Stimulated activated CD8-positive, alpha-beta memory T cell treated with anti-CD3 and anti-CD28 coated beads, Interleukin-15, amount 100 ng/mL, for 1 hour (primary cell): ENCODE data around the gene SUPT3H.
"Not testable (repeated sequence)": the region's sequence is repeated elsewhere in the genome, so short reads cannot be mapped to it uniquely, and the experiment has no call there.

Source experiments
- DNase-seq: peaks from one replicate; pipeline ENCODE4 v3.0.0-alpha.2; 2020; ENCODE audit warnings: low read depth

The SUPT3H gene

DNA sequence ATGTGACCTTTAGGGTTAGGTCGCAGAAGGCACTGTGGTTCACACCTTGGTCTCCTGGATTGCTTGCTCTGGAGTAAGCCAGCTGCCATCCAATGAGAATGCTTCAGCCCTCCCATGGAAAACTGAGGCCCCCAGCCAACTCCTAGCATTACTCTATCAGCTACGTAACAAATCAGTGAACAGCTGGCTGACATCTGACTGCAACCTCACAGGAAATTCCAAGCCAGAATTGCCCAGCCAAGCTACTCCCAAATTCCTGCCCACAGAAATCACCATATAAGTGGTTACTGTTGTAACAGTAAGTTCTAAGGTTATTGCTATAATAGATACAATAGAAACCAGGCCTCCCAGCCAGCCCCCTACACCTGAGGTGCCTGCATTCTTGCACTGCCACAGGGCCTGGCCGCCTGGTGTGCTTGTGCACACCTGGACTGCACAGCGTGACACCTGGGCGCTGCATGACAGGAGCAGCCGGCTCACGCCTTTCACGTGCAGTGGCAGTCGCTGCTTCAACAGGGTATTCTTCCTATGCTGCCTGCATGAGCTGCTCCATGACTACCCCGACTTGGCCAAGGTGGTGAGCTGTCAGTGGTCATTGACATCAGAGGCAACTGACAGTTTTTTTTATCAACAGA is 479.3 kb downstream of the SUPT3H start:
- no peak for DNase-seq

DNA sequence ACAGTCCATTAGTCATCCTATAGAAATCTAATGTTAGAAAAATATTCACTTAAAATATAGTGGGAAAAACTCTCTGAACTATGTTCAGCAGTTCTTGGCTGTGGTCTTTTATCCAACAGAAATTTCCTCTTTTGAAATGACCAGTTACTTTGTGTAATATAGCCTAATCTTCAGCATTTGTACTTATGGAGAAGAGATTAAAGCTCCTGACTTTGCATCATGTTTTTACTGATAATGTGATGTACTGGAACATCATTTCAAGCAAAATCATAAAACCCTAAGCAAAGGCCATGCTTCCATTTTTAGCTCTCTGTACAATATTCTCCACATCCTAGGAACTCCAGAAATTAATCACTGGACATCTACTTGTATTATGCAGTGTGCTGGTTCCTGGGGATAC is 480.4 kb downstream of the SUPT3H start:
- no peak for DNase-seq

- no peak for DNase-seq
Measured at GRCh38 chr6:44896701-44897100, 481.0 kb downstream of the SUPT3H start.

DNA sequence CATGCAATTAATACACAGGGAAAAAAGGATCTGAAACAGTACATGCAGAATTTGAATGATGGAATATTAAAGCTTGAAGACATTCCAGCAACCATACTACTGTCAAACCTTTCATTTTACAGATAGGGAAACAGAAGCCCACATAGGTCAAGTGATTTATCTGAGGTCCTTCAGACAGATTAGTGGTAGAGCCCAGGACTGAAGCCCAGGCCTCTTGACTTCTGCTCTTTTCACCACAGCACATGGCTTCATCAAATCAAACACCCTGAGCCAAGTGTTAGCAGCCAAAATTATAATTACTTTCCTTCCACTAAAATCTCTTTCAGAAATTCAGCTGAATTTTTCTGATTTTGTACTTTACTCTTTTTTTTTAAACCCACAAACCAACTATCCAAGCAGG is 485.2 kb downstream of the SUPT3H start:
- DNase-seq: no peak

- not testable (repeated sequence) for DNase-seq
Measured at GRCh38 chr6:44879071-44879470, 498.7 kb downstream of the SUPT3H start.

DNA sequence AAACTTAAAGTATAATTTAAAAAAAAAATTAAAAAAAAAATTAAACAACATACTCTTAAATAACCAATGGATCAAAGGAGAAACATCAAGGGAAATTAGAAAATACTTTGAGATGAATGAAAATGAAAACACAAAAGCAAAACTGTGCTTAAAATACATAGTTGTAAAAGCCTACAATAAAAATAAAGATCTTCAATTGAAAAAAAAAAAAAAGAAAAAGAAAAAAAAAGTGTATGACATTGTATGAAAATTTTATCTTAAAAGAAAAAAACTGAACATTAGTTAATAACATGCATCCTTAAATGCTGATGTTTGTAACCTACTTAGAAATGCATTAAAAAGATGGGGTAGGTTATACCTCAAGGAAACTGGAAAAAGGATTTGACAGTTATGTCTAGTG is 501.1 kb downstream of the SUPT3H start:
- DNase-seq: not testable (repeated sequence)

DNA sequence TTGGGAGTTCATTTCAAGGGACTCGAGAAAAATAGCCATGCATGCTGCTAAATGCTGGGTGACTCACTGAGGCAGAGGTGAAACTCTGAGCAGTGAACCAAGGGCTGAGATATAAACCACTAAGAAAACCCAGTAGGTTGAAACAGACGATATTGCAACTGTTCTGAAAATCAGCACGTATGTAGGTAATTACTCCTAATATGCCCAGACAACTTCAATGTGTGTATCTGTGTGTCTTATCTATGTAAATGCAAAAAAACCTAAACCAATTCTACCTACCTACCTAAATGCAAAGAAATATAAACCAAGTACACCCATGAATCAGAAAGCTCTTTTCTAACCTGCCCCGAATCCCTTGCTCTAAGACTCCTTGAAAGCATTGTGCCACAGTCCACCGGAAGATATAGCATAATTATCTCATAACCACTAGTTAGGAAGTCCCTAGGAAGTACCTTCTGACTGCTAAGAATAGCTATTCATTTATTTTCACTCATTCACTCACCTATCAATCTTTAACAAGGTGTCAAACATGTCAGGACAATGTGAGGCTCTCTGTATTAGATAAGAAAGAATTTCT is 508.3 kb downstream of the SUPT3H start:
- DNase-seq: no peak

GRCh38 chr6:44868910-44869309 is 508.8 kb downstream of the SUPT3H start:
- no peak for DNase-seq

DNA sequence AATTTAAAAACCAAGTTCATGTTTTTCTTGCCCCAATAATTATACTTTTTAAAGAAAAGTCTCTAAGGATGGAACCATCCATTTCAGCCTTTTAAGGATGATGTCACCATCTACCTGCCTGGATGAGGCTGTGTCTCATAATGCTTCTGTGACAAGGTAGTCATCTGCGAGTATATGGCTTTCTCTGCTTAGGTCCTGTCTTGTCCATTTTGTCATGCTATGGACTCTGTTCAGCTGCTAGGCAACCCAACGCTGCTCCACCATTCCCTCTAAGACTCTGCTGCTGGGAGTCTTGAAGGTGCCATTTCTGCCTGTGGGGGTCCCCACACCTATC is 509.4 kb downstream of the SUPT3H start:
- no peak for DNase-seq

GRCh38 chr6:44867571-44868334 is 510.0 kb downstream of the SUPT3H start:
- no peak for DNase-seq

DNA sequence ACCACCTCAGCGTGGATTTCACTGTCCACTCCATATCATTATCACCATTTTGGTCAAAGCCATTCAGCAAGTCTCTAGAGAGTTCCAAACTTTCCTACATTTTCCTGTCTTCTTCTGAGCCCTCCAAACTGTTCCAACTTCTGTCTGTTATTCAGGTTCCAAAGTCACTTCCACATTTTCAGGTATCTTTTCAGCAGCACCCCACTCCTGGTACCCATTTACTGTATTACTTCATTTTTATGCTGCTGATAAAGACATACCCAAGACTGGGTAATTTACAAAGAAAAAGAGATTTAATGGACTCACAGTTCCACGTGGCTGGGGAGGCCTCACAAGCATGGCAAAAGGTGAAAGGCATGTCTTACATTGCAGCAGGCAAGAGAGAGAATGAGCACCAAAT is 512.5 kb downstream of the SUPT3H start:
- not testable (repeated sequence) for DNase-seq

DNA sequence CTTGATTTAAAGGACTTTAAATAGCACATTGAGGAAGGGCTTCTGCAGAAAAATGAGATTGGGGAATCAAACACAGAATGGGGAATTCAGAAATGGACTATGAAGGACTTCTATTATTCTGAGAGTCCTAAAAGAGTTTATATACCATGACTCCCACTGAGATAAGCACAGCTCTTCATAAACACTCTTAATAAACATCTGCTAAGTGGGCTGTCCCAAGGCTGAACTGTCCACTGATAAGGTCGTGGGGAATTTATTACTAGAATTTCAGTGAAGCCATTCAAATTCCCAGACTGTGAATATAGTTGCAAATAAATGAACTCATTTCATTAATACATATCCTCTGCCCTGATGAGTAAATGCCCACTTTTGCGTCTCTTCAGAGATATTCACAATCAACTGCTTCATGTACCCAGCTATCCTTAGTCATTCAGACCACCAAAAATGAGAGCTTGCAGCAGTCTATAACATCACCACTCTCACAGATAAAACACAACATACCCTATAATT is 517.8 kb downstream of the SUPT3H start:
- DNase-seq: no peak

- DNase-seq: no peak
Measured at GRCh38 chr6:44858998-44859397, 518.7 kb downstream of the SUPT3H start.

DNA sequence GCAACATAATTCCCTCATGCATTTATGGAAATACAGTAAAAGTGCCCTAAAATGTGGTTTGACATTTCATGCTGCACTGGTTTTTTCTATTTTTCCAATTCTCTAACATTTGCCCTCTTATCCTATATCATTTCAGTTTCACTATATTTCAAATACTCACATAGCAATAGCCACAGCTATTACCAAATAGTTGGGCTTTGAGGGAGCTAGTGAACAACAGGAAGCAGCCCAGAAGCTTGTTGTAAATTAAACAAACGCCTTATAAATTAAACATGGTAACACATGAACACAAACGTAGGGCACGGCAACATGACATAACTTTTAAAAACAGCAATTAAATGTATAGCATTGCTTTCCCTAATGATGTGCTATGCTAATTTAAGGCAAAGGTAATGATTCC is 521.3 kb downstream of the SUPT3H start:
- no peak for DNase-seq

- DNase-seq: no peak
Measured at GRCh38 chr6:44855562-44856411, 521.9 kb downstream of the SUPT3H start.

- DNase-seq: no peak
Measured at GRCh38 chr6:44854712-44855443, 522.9 kb downstream of the SUPT3H start.

- DNase-seq: no peak
Measured at GRCh38 chr6:44851176-44851575, 526.6 kb downstream of the SUPT3H start.

- no peak for DNase-seq
Measured at GRCh38 chr6:44850312-44850711, 527.4 kb downstream of the SUPT3H start.

GRCh38 chr6:44849806-44850205 is 527.9 kb downstream of the SUPT3H start:
- DNase-seq: no peak

DNA sequence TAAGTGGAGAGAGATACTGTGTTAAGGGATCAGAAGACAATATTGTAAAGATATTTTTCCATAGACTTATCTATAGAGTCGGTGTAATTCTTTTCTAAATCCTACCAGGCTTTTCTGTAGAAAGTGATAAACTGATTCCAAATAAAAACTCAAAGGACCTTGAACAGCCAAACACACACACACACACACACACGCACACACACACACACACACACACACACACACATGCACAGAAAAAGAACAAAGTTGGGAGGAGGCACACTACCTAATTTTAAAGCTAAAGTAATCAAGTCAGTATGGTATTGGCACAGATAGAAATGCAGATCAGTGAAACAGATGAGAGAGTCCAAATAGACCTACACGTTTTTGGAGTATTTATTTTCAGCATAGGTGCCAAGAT is 534.0 kb downstream of the SUPT3H start:
- no peak for DNase-seq

- no peak for DNase-seq
Measured at GRCh38 chr6:44842616-44843015, 535.1 kb downstream of the SUPT3H start.

GRCh38 chr6:44841829-44842228 is 535.9 kb downstream of the SUPT3H start:
- no peak for DNase-seq
